DND-41 (cell line): ENCODE results near the gene PAWR.
"Not testable (repeated sequence)": the region's sequence is repeated elsewhere in the genome, so short reads cannot be mapped to it uniquely, and the experiment has no call there.

Source experiments
- ATAC-seq: fragments of 200-7000 bp; cut with Tn5 transposase; 3 replicates; pipeline ENCODE4 v1.9.1; 2021; ENCODE audit warnings: low read depth; ENCODE audit not compliant: insufficient read depth
- DNase-seq: peaks from one replicate; pipeline ENCODE4 v3.0.0-alpha.2; 2020
- H2AFZ ChIP-seq: 2 replicates; pipeline ENCODE4 v1.6.0; 2012; ENCODE audit warnings: low read depth, low read length
- H3K27ac ChIP-seq: 2 replicates; pipeline ENCODE4 v1.5.1; 2012; ENCODE audit warnings: low read length, inconsistent platforms
- H3K27me3 ChIP-seq: fragments of 200-600 bp; sonication (generic); 2 replicates; pipeline ENCODE4 v1.6.0; 2012; ENCODE audit warnings: low read length, mild to moderate bottlenecking, inconsistent platforms; ENCODE audit not compliant: insufficient read depth, poor library complexity
- H3K36me3 ChIP-seq: 2 replicates; pipeline ENCODE4 v1.5.1; 2012; ENCODE audit warnings: low read length, inconsistent platforms; ENCODE audit not compliant: insufficient read depth
- H3K4me1 ChIP-seq: 2 replicates; pipeline ENCODE4 v1.5.1; 2012; ENCODE audit warnings: mild to moderate bottlenecking, low read length; ENCODE audit not compliant: insufficient read depth
- H3K4me2 ChIP-seq: 2 replicates; pipeline ENCODE4 v1.6.0; 2012; ENCODE audit warnings: mild to moderate bottlenecking, moderate library complexity, low read length, inconsistent platforms; ENCODE audit not compliant: insufficient read depth
- H3K4me3 ChIP-seq, 2 experiments: fragments of 200-600 bp in 1 of 2; shearing (Covaris generic) in 1 of 2; 2 replicates each; pipeline ENCODE4 v1.5.1; 2012 to 2016; ENCODE audit warnings: inconsistent platforms in 2 of 2, low read length in 2 of 2, mild to moderate bottlenecking in 2 of 2, low read depth in 1 of 2, moderate library complexity in 1 of 2
- H3K79me2 ChIP-seq: 2 replicates; pipeline ENCODE4 v1.6.0; 2012; ENCODE audit warnings: low read length, inconsistent platforms; ENCODE audit not compliant: insufficient read depth
- H3K9ac ChIP-seq: 2 replicates; pipeline ENCODE4 v1.6.0; 2012; ENCODE audit warnings: low read depth, mild to moderate bottlenecking, inconsistent platforms, low read length, moderate library complexity
- H3K9me3 ChIP-seq: 2 replicates; pipeline ENCODE4 v1.5.1; 2012; ENCODE audit warnings: low read length, moderate library complexity, mild to moderate bottlenecking, inconsistent platforms; ENCODE audit not compliant: insufficient read depth, severe bottlenecking
- H4K20me1 ChIP-seq: 2 replicates; pipeline ENCODE4 v1.6.0; 2012; ENCODE audit warnings: low read length; ENCODE audit not compliant: insufficient read depth
- CTCF ChIP-seq: IDR thresholded peaks from 2 replicates; pipeline ENCODE4 v1.5.1; 2012; ENCODE audit warnings: borderline replicate concordance, low read length, moderate library complexity, mild to moderate bottlenecking; ENCODE audit not compliant: poor library complexity, severe bottlenecking; ENCODE audit errors: extremely low read depth
- EZH2 ChIP-seq: IDR thresholded peaks from 3 replicates; pipeline ENCODE4 v1.6.1; 2012; ENCODE audit warnings: borderline replicate concordance, low read depth, mild to moderate bottlenecking, moderate library complexity, low read length, inconsistent platforms; ENCODE audit not compliant: severe bottlenecking

The PAWR gene

GRCh38 chr12:79687711-79688260, 3.0 kb downstream of the PAWR start:
- Histone ChIP-seq H3K79me2 (no peaks in the 10 kb centered on the region), H3K27ac (no peak overlapping the region)

GRCh38 chr12:79686171-79686570, 4.6 kb downstream of the PAWR start:
- ATAC-seq (no peak), DNase-seq (no peak)
- Histone ChIP-seq H3K36me3 (no peaks in the 10 kb centered on the region), H3K9me3 (no peaks in the 10 kb centered on the region), H3K4me2 (no peak overlapping the region), H2AFZ (no peak overlapping the region), H4K20me1 (no peaks in the 10 kb centered on the region), H3K4me1 (no peaks in the 10 kb centered on the region), H3K27me3 (no peaks in the 10 kb centered on the region), H3K4me3 (no peak overlapping the region), H3K9ac (no peak overlapping the region), H3K27ac (no peak overlapping the region), H3K79me2 (no peaks in the 10 kb centered on the region)
- TF ChIP-seq EZH2 (no peak), CTCF (no peak)

More at GRCh38 chr12:79687711-79688260, 3.0 kb downstream of the PAWR start:
- Histone ChIP-seq H3K36me3 (no peaks in the 10 kb centered on the region), H3K27me3 (no peaks in the 10 kb centered on the region), H3K9me3 (no peaks in the 10 kb centered on the region), H3K9ac (no peak overlapping the region), H2AFZ (no peak overlapping the region), H3K4me2 (no peak overlapping the region), H4K20me1 (no peaks in the 10 kb centered on the region), H3K4me1 (no peaks in the 10 kb centered on the region), H3K4me3 (no peak overlapping the region)
- TF ChIP-seq CTCF = no peak
- TF ChIP-seq EZH2 = no peak
- DNase-seq = no peak
- ATAC-seq = no peak

GRCh38 chr12:79685068-79685467, 5.7 kb downstream of the PAWR start:
- no peak for ATAC-seq
- DNase-seq = no peak
- TF ChIP-seq CTCF (no peak), EZH2 (no peak)
- no peak overlapping the region for H2AFZ ChIP-seq
- no peaks in the 10 kb centered on the region for H3K27me3 ChIP-seq
- no peaks in the 10 kb centered on the region for H3K4me1 ChIP-seq
- no peaks in the 10 kb centered on the region for H3K79me2 ChIP-seq
- H3K9ac ChIP-seq = no peak overlapping the region
- no peaks in the 10 kb centered on the region for H3K9me3 ChIP-seq
- H4K20me1 ChIP-seq = no peaks in the 10 kb centered on the region
- no peak overlapping the region for H3K4me3 ChIP-seq
- H3K27ac ChIP-seq = no peak overlapping the region
- no peaks in the 10 kb centered on the region for H3K36me3 ChIP-seq
- H3K4me2 ChIP-seq = no peak overlapping the region

- H3K4me2 ChIP-seq, H3K4me1 ChIP-seq, H4K20me1 ChIP-seq, DNase-seq, H3K9me3 ChIP-seq, H2AFZ ChIP-seq, H3K4me3 ChIP-seq, H3K9ac ChIP-seq, ATAC-seq, H3K27me3 ChIP-seq, H3K79me2 ChIP-seq, H3K27ac ChIP-seq, H3K36me3 ChIP-seq: not testable (repeated sequence)
These were observed 6.4 kb downstream of the PAWR start for GRCh38 chr12:79684338-79684737.
